Spleen (tissue), 7 donors: ENCODE measurements around the gene ELF2.

Source experiments
- POLR2A ChIP-seq, 3 donors: fragments of 450-650 bp; IDR thresholded peaks; one replicate each; pipeline ENCODE4 v1.5.1; 2017; ENCODE audit warnings: antibody characterized with exemption in 3 of 3, mild to moderate bottlenecking in 1 of 3
- POLR2AphosphoS5 ChIP-seq, 3 donors: sonication (generic); formaldehyde crosslinking; IDR thresholded peaks; one replicate each; pipeline ENCODE4 v1.5.1; 2017; ENCODE audit warnings: antibody characterized with exemption in 3 of 3
- TF ChIP-seq, protein P1 (sequence below), 11 experiments: fragments of 200-600 bp in 7 of 11; fragments of 450-650 bp in 4 of 11; sonication (generic) in 4 of 11; IDR thresholded peaks in 8 of 11; conservative IDR thresholded peaks in 3 of 11; 1 replicate in 7 of 11; 2 replicates in 4 of 11; pipeline versions ENCODE4 v1.4.0 to v1.8.0; 2016 to 2021; ENCODE audit warnings: antibody characterized with exemption in 11 of 11, inconsistent platforms in 4 of 11, mild to moderate bottlenecking in 1 of 11
- donor health status: DM: no; HTN: no; CAD: no; lungs with moderate emphysema.
- donor health status: DM: no; HTN: no; CAD: no.
- donor health status: DM: no; HTN: no; CAD: no.

- TF ChIP-seq, protein P1, sequence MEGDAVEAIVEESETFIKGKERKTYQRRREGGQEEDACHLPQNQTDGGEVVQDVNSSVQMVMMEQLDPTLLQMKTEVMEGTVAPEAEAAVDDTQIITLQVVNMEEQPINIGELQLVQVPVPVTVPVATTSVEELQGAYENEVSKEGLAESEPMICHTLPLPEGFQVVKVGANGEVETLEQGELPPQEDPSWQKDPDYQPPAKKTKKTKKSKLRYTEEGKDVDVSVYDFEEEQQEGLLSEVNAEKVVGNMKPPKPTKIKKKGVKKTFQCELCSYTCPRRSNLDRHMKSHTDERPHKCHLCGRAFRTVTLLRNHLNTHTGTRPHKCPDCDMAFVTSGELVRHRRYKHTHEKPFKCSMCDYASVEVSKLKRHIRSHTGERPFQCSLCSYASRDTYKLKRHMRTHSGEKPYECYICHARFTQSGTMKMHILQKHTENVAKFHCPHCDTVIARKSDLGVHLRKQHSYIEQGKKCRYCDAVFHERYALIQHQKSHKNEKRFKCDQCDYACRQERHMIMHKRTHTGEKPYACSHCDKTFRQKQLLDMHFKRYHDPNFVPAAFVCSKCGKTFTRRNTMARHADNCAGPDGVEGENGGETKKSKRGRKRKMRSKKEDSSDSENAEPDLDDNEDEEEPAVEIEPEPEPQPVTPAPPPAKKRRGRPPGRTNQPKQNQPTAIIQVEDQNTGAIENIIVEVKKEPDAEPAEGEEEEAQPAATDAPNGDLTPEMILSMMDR (IDR thresholded peaks at IDR 0.05 in 8 of 11, conservative IDR thresholded peaks at IDR 0.05 in 3 of 11) = no peak
- TF ChIP-seq POLR2A (IDR thresholded peaks at IDR 0.05) = no peak
- no peak for TF ChIP-seq POLR2AphosphoS5 (IDR thresholded peaks at IDR 0.05)
Observed at GRCh38 chr4:139018971-139019758, 157.9 kb downstream of the ELF2 start.
